ENCODE data around the gene GRIP2.

Gene GRIP2

DNA sequence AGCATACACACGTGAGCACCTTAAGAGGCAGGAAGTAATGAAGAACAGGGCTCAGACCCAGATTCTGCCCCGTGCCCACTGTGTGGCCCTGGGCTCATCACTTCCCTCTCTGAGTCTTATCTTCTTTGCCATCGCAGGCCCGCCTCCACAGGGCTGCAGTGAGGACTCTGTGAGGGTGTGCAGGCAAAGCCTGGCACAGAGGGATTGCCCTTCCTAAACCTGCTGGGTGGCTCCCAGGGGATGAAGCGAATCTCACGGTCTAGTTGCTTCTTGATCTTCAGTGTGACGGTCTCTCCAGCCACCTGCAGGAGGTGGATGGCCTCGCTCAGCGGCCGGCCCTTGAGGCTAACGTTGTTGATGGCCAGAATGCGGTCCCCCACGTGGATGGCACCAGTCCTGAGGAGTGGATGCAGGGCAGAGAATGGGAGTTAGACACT lies 32.8 kb downstream of the GRIP2 start:
- TF ChIP-seq, protein P1, sequence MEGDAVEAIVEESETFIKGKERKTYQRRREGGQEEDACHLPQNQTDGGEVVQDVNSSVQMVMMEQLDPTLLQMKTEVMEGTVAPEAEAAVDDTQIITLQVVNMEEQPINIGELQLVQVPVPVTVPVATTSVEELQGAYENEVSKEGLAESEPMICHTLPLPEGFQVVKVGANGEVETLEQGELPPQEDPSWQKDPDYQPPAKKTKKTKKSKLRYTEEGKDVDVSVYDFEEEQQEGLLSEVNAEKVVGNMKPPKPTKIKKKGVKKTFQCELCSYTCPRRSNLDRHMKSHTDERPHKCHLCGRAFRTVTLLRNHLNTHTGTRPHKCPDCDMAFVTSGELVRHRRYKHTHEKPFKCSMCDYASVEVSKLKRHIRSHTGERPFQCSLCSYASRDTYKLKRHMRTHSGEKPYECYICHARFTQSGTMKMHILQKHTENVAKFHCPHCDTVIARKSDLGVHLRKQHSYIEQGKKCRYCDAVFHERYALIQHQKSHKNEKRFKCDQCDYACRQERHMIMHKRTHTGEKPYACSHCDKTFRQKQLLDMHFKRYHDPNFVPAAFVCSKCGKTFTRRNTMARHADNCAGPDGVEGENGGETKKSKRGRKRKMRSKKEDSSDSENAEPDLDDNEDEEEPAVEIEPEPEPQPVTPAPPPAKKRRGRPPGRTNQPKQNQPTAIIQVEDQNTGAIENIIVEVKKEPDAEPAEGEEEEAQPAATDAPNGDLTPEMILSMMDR (conservative IDR thresholded peaks at IDR 0.05; ENCODE audit: low read depth, low read length) = no peak
- no peak overlapping the region for H3K4me3 ChIP-seq (ENCODE audit: low read depth, low read length)
- DNase-seq (ENCODE audit: low read depth) = no peak

DNA sequence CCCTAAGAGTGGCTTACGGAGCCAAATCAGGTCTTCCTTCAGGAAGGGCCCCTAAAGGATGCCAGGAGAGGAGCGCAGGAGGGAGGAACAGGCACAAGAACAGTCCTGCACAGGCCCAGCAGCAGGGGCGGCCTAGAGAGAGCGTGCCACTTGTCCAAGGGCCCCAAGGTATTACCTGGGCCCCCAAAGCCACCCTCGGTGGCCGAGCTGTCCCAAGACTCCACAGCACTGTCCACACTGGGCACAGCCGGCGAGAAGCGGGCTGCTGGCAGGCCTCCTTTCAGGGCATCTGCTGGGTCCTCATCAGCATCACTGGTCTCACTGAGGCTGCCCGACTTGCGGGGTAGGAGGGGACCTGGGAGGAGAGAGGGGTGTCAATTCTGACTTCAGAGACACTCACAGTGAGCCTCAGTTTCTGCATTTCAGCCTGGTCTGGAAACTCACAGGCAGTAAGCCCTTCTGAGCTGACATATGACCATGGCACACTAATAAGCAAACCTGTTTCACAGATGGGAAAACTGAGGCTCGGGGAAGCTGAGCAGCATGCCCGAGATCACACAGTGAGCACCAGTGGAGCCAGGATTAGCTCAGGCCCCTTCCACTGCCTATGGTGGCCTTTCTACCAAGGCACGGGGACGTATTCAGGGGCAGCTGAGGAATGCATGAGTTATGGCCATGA lies 33.4 kb downstream of the GRIP2 start:
- H3K4me3 ChIP-seq (ENCODE audit: low read depth, low read length) = no peak overlapping the region
- TF ChIP-seq, protein P1 (conservative IDR thresholded peaks at IDR 0.05; ENCODE audit: low read depth, low read length) = no peak
- no peak for DNase-seq (ENCODE audit: low read depth)

DNA sequence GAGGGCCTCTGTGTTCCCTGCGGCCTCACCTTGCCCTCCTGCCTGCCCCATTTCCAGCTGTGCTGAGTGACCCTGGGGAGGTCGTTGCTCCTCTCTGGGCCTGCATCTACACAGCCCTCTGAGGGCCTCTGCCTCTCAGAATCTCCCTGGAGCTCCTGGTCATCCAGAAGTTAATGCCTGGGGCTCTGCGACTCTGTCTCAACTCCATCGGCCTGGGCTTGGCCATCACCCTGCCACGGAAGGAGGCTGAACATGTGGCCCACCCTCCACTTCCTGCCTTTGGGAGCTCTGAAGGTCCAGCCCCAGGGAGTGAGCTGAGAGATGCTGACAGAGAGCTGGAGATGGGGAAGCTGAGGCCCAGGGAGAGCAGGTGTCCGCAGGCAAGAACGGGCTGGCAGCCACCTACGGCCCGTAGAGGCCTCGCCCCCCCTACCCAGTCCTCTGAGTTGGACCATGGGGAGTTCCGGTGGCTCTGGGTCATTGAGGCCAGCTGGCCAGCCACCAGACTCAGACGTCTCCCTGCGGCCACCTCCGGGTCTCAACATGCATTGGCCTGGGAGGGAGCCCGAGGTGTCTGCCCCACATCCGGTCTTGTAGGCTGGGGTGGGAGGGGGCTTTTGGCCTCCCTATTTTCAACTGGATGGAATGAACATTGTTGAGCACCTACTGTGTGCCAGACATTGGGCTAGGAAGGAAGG lies 34.2 kb downstream of the GRIP2 start:
- TF ChIP-seq, protein P1 (conservative IDR thresholded peaks at IDR 0.05; ENCODE audit: low read depth, low read length) = no peak
- no peak overlapping the region for H3K4me3 ChIP-seq (ENCODE audit: low read depth, low read length)

DNA sequence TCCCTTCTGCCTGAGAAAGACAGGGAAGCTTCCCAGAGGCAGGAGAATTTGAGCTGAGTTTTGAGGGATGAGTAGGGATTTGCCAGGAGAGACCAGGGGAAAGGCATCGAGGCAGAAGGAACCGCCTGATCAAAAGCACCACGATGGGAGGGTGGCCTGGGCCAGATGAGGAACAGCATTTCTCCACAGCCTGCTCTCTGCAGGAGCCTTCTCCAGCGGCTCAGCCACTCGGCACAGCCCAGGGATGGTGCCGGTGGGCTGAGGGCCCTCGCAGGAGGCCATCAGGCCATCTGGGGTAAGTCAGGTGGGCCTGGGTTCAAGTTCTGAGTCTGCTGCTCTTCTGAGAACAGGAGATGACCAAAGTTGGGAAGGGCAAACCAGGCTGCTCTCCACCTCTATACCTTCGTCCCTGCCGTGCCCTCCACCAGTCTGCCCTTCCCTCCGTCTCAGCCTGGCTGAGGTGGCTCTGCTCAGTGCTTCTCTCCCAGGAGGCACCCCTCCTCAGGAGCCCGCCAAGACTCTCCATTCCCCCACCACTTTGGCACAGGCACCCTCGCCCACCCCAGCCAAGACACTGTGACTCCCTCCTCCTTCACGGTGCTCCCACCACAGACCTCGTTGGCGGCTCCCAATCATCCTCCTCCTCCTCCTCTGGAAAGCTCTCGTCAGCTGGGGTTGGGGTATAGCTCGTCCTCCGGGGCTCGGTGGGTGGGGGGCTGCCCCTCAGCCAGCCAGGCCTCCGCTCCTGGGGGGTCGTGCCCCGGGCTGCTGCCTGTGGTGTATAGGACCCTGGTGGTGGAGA lies 34.9 kb downstream of the GRIP2 start:
- TF ChIP-seq, protein P1 (conservative IDR thresholded peaks at IDR 0.05; ENCODE audit: low read depth, low read length) = no peak
- DNase-seq (ENCODE audit: low read depth) = no peak
- H3K4me3 ChIP-seq (ENCODE audit: low read depth, low read length) = no peak overlapping the region

More for the DNA sequence above, 34.2 kb downstream of the GRIP2 start:
- DNase-seq (ENCODE audit: low read depth) = no peak

DNA sequence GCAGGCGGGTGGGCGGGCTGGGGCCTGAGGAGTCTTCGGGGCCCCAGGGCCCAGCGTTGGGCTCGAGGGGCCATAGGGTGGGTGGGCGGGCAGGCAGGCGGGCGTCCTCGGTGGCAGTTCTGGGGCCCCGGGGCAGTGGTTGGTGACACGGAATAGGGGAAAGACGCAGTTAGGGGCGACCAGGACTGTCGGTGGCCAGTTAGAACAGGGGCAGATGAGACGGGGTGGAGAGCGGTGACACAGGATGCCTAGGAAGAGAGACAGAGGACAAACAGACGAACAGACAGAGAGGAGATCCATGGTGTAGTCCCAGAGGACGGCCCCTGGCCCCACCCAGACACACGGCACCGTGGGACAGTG lies 36.5 kb downstream of the GRIP2 start:
- TF ChIP-seq, protein P1 (conservative IDR thresholded peaks at IDR 0.05; ENCODE audit: low read depth, low read length) = no peak
- no peak for DNase-seq (ENCODE audit: low read depth)
- no peak overlapping the region for H3K4me3 ChIP-seq (ENCODE audit: low read depth, low read length)

DNA sequence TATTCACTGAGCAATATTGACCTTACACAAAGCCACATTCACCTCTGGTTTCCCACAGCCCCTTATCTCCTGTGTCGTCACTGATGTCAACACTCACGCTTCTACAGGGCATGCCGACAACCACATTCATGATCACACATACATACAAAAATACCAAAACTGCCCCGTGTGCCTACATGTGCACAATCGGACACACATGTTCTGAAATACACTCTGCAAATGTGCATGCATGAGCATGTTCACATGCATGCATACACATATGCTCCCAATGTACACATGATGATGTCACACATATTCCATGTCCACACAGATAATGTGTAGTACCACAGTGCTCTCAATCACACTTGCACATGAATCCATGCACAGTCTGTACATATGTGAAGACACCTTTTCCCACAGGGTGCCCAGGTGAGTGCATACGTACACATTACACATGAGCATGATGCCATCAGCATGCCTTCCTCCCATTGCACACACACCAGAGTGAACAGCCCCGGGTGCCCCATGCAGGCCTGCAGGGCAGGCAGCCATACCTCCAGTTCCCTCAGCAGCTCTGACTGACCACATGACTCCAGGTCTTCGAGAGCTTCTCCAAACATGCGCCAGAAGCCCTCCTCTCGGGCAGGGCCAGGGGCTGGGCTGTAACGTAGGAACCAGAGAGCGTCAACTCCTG lies 37.0 kb downstream of the GRIP2 start:
- TF ChIP-seq, protein P1 (conservative IDR thresholded peaks at IDR 0.05; ENCODE audit: low read depth, low read length) = no peak

More for the DNA sequence above, 37.0 kb downstream of the GRIP2 start:
- no peak overlapping the region for H3K4me3 ChIP-seq (ENCODE audit: low read depth, low read length)
- no peak for DNase-seq (ENCODE audit: low read depth)

All from choroid plexus epithelial cell (primary cell).